Lower lobe of right lung (tissue), 2 donors: Measurements from ENCODE around the gene ARHGEF28. TPM values are rescaled to one million over a fixed set of nuclear protein-coding genes. Genes with fewer than 3 reads are reported as not detected.

Experiments
- ATAC-seq, 2 donors: fragments of 200-7000 bp; cut with Tn5 transposase; one replicate each; pipeline ENCODE4 v1.9.1; 2020 to 2022; ENCODE audit warnings: mild to moderate bottlenecking in 2 of 2, moderate library complexity in 2 of 2
- DNase-seq: peaks from one replicate; pipeline ENCODE4 v3.0.0-alpha.2; 2020
- H3K27ac ChIP-seq: fragments of 200-600 bp; one replicate; pipeline ENCODE4 v1.8.0; 2022
- H3K27me3 ChIP-seq: fragments of 200-600 bp; one replicate; pipeline ENCODE4 v1.8.0; 2022; ENCODE audit warnings: low read depth
- H3K36me3 ChIP-seq: fragments of 200-600 bp; one replicate; pipeline ENCODE4 v1.8.0; 2022; ENCODE audit warnings: mild to moderate bottlenecking
- H3K4me1 ChIP-seq: fragments of 200-600 bp; one replicate; pipeline ENCODE4 v1.8.0; 2022
- H3K4me3 ChIP-seq: fragments of 200-600 bp; one replicate; pipeline ENCODE4 v1.8.0; 2022; ENCODE audit warnings: mild to moderate bottlenecking
- H3K9me3 ChIP-seq: fragments of 200-600 bp; one replicate; pipeline ENCODE4 v1.8.0; 2022
- CTCF ChIP-seq: fragments of 200-600 bp; IDR thresholded peaks from one replicate; pipeline ENCODE4 v1.8.0; 2022; ENCODE audit warnings: antibody characterized with exemption, mild to moderate bottlenecking
- intact Hi-C: fragments of 100-400 bp; cut with DNase I; formaldehyde crosslinking; loops from one replicate; pipeline ENCODE4 v1.11.0; 2022
- total RNA-seq: library from RNA; stranded (reverse); fragmentation: NEBNext Ultra II Directional; extraction: Animal tissue kit (Norgen Biotek cat#: 25700); gene quantifications from one replicate; pipeline ENCODE4 v1.2.1, GENCODE V29; 2021
- donor health status: DM: no; HTN: yes; CAD: no; lungs with severe emphysema.

ARHGEF28 gene
- total RNA-seq, 1 donor from 2014 or later, result 30.4 TPM

- no peak for TF ChIP-seq CTCF
- intact Hi-C loops, result no loop called here
- no peak overlapping the region for H3K27ac ChIP-seq
- H3K4me3 ChIP-seq, result no peak overlapping the region
- peaks cover 9% of the 10 kb centered on the region for H3K4me1 ChIP-seq
- H3K36me3 ChIP-seq, result no peaks in the 10 kb centered on the region
- ATAC-seq (no peak), DNase-seq (no peak)
- H3K27me3 ChIP-seq, result no peaks in the 10 kb centered on the region
- H3K9me3 ChIP-seq, result no peaks in the 10 kb centered on the region
These were observed 21.7 kb downstream of the ARHGEF28 start for GRCh38 chr5:73647721-73648120.

- Histone ChIP-seq H3K9me3 (no peaks in the 10 kb centered on the region), H3K4me1 (peaks cover 10% of the 10 kb centered on the region), H3K27me3 (no peaks in the 10 kb centered on the region), H3K4me3 (no peak overlapping the region), H3K27ac (no peak overlapping the region), H3K36me3 (no peaks in the 10 kb centered on the region)
- TF ChIP-seq CTCF, result no peak
- DNase-seq, result no peak
- intact Hi-C loops, result no loop called here
- ATAC-seq, result no peak
These were observed 22.5 kb downstream of the ARHGEF28 start for GRCh38 chr5:73648515-73648914.

GRCh38 chr5:73649926-73650325 is 23.9 kb downstream of the ARHGEF28 start:
- Histone ChIP-seq H3K9me3 (no peaks in the 10 kb centered on the region), H3K27me3 (no peaks in the 10 kb centered on the region), H3K27ac (no peak overlapping the region), H3K4me1 (peaks cover 10% of the 10 kb centered on the region), H3K4me3 (no peak overlapping the region), H3K36me3 (no peaks in the 10 kb centered on the region)
- TF ChIP-seq CTCF, result no peak
- no peak for ATAC-seq
- no peak for DNase-seq
- intact Hi-C loops, result no loop called here

GRCh38 chr5:73652391-73652790 is 26.4 kb downstream of the ARHGEF28 start:
- intact Hi-C loops, result no loop called here

GRCh38 chr5:73654171-73654811 is 28.3 kb downstream of the ARHGEF28 start:
- Histone ChIP-seq H3K4me1 (peaks cover 10% of the 10 kb centered on the region), H3K4me3 (no peak overlapping the region), H3K27me3 (no peaks in the 10 kb centered on the region), H3K36me3 (no peaks in the 10 kb centered on the region), H3K27ac (no peak overlapping the region), H3K9me3 (no peaks in the 10 kb centered on the region)
- TF ChIP-seq CTCF, result no peak
- ATAC-seq (no peak), DNase-seq (no peak)
- intact Hi-C loops, result no loop called here

More at GRCh38 chr5:73652391-73652790, 26.4 kb downstream of the ARHGEF28 start:
- Histone ChIP-seq H3K4me3 (no peak overlapping the region), H3K9me3 (no peaks in the 10 kb centered on the region), H3K27ac (no peak overlapping the region), H3K4me1 (peaks cover 10% of the 10 kb centered on the region), H3K27me3 (no peaks in the 10 kb centered on the region), H3K36me3 (no peaks in the 10 kb centered on the region)
- ATAC-seq, result no peak
- TF ChIP-seq CTCF, result no peak
- DNase-seq, result no peak
